Psoas muscle (tissue), 8 donors: ENCODE results near the gene TSNAX. TPM values are rescaled to one million over a fixed set of nuclear protein-coding genes. Genes with fewer than 3 reads are reported as not detected.

Experiments used
- ATAC-seq, 4 donors: fragments of 200-7000 bp; cut with Tn5 transposase; one replicate each; pipeline ENCODE4 v1.9.1; 2020; ENCODE audit warnings: moderate library complexity in 3 of 4, mild to moderate bottlenecking in 2 of 4
- DNase-seq, 2 donors: peaks; one replicate each; pipeline ENCODE4 v3.0.0-alpha.2; 2020
- H3K27ac ChIP-seq: fragments of 200-600 bp; one replicate; pipeline ENCODE4 v1.8.0; 2022
- H3K27me3 ChIP-seq, 3 donors: fragments of 200-600 bp in 1 of 3; one replicate each; pipeline versions ENCODE4 v1.6.1 to v1.8.0; 2013 to 2022; ENCODE audit warnings: low read length in 2 of 3, mild to moderate bottlenecking in 2 of 3, moderate library complexity in 1 of 3; ENCODE audit not compliant: insufficient read depth in 3 of 3
- H3K36me3 ChIP-seq, 2 donors: fragments of 200-600 bp in 1 of 2; one replicate each; pipeline versions ENCODE4 v1.6.1 to v1.8.0; 2013 to 2022; ENCODE audit warnings: low read depth in 1 of 2, mild to moderate bottlenecking in 1 of 2, moderate library complexity in 1 of 2; ENCODE audit not compliant: insufficient read depth in 1 of 2
- H3K4me1 ChIP-seq: fragments of 200-600 bp; one replicate; pipeline ENCODE4 v1.8.0; 2022
- H3K4me3 ChIP-seq: fragments of 200-600 bp; one replicate; pipeline ENCODE4 v1.8.0; 2022; ENCODE audit warnings: mild to moderate bottlenecking
- H3K9me3 ChIP-seq: fragments of 200-600 bp; one replicate; pipeline ENCODE4 v1.8.0; 2022
- WGBS, 3 donors: extraction: QIAGEN DNeasy Blood & Tissue Kit; methylation state at CpG; one replicate each; pipeline versions ENCODE4 v1.1.6 to v1.1.7; 2013; 5-methylcytosine and 5-hydroxymethylcytosine counted together
- intact Hi-C, 2 donors: fragments of 100-400 bp; cut with DNase I; formaldehyde crosslinking; loops; one replicate each; pipeline versions ENCODE4 v1.11.0 to v1.14.2; 2022
- polyA plus RNA-seq, 3 donors: library from polyadenylated mRNA; stranded (reverse); fragments of 200-250 nt; gene quantifications; one replicate each; pipeline ENCODE4 v1.2.3, GENCODE V29; 2013
- total RNA-seq, 4 donors: library from RNA; stranded (reverse); fragmentation: NEBNext Ultra II Directional in 2 of 4; extraction: Animal tissue kit (Norgen Biotek cat#: 25700) in 2 of 4; gene quantifications; one replicate each; pipeline versions ENCODE4 v1.2.1 to v1.2.4, GENCODE V29; 2021 to 2023
- TF ChIP-seq, protein P1 (sequence below): fragments of 200-600 bp; IDR thresholded peaks from one replicate; pipeline ENCODE4 v1.8.0; 2022; ENCODE audit warnings: antibody characterized with exemption
- donor health status: healthy with polysubstance abuse.
- donor health status: DM: no; HTN: no; CAD: no; lungs with moderate emphysema.
- donor health status: Bipolar disorder and iron deficiency.
- donor health status: healthy.
- donor health status: DM: yes; HTN: yes; CAD: no.
- donor health status: DM: no; HTN: no; CAD: no.
- donor health status: DM: no; HTN: no; CAD: no.
- donor health status: DM: yes; HTN: yes; CAD: no.

The TSNAX gene
- total and polyA plus RNA-seq, 7 donors: 18.0 to 108 (median 41.3) TPM

- H3K9me3 ChIP-seq: no peaks in the 10 kb centered on the region
- H3K4me1 ChIP-seq: peaks cover 14% of the 10 kb centered on the region
- intact Hi-C loops: no loop called here
- H3K36me3 ChIP-seq: peaks cover 0 to 26% of the 10 kb centered on the region in 2 donors
- no peak overlapping the region for H3K4me3 ChIP-seq
- H3K27me3 ChIP-seq: no peaks in the 10 kb centered on the region
- ATAC-seq: peak in 1 of 4 donors; percentile 29
- H3K27ac ChIP-seq: no peak overlapping the region
- DNase-seq: no peak
- TF ChIP-seq, protein P1, sequence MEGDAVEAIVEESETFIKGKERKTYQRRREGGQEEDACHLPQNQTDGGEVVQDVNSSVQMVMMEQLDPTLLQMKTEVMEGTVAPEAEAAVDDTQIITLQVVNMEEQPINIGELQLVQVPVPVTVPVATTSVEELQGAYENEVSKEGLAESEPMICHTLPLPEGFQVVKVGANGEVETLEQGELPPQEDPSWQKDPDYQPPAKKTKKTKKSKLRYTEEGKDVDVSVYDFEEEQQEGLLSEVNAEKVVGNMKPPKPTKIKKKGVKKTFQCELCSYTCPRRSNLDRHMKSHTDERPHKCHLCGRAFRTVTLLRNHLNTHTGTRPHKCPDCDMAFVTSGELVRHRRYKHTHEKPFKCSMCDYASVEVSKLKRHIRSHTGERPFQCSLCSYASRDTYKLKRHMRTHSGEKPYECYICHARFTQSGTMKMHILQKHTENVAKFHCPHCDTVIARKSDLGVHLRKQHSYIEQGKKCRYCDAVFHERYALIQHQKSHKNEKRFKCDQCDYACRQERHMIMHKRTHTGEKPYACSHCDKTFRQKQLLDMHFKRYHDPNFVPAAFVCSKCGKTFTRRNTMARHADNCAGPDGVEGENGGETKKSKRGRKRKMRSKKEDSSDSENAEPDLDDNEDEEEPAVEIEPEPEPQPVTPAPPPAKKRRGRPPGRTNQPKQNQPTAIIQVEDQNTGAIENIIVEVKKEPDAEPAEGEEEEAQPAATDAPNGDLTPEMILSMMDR: no peak
- WGBS, 3 donors: 67 to 71% (median 68%) methylated on average over 4 of the region's 4 CpGs
Observed at GRCh38 chr1:231544943-231545592, 16.6 kb downstream of the TSNAX start.

GRCh38 chr1:231546693-231547092, 18.2 kb downstream of the TSNAX start:
- intact Hi-C loops: no loop called here

GRCh38 chr1:231549733-231550447, 21.4 kb downstream of the TSNAX start:
- no peaks in the 10 kb centered on the region for H3K9me3 ChIP-seq
- no peaks in the 10 kb centered on the region for H3K36me3 ChIP-seq
- no peak overlapping the region for H3K4me3 ChIP-seq
- intact Hi-C loops: loop anchor here in 1 of 2 donors (5.0 kb wide), 1 partner anchor 37 kb away; no protein-coding TSS in a partner anchor
- no peaks in the 10 kb centered on the region for H3K27me3 ChIP-seq
- WGBS, 3 donors: 46 to 58% (median 49%) methylated on average over 4 of the region's 4 CpGs
- ATAC-seq (peak in 2 of 4 donors; percentile 21 to 25), DNase-seq (no peak)
- peaks cover 7% of the 10 kb centered on the region for H3K4me1 ChIP-seq
- H3K27ac ChIP-seq: no peak overlapping the region
- TF ChIP-seq, protein P1: no peak

More at GRCh38 chr1:231546693-231547092, 18.2 kb downstream of the TSNAX start:
- ATAC-seq (no peak), DNase-seq (no peak)
- Histone ChIP-seq H3K36me3 (peaks cover 0 to 21% of the 10 kb centered on the region in 2 donors), H3K4me3 (no peak overlapping the region), H3K9me3 (no peaks in the 10 kb centered on the region), H3K27ac (no peak overlapping the region), H3K4me1 (peaks cover 9% of the 10 kb centered on the region), H3K27me3 (no peaks in the 10 kb centered on the region)
- TF ChIP-seq, protein P1: no peak
- WGBS, 3 donors: 77 to 95% (median 90%) methylated on average over 4 of the region's 4 CpGs

GRCh38 chr1:231550448-231550781, 21.9 kb downstream of the TSNAX start:
- 60 to 66% (median 61%) methylated on average over 2 of the region's 2 CpGs for WGBS, 3 donors
- intact Hi-C loops: loop anchor here in 1 of 2 donors (5.0 kb wide), 1 partner anchor 37 kb away; no protein-coding TSS in a partner anchor
- TF ChIP-seq, protein P1: peak; percentile 35

More at GRCh38 chr1:231550448-231550781, 21.9 kb downstream of the TSNAX start:
- Histone ChIP-seq H3K9me3 (no peaks in the 10 kb centered on the region), H3K4me3 (no peak overlapping the region), H3K36me3 (no peaks in the 10 kb centered on the region), H3K27ac (no peak overlapping the region), H3K4me1 (peaks cover 7% of the 10 kb centered on the region), H3K27me3 (no peaks in the 10 kb centered on the region)
- ATAC-seq: peak; percentile 23 to 67 (median 56)
- no peak for DNase-seq
